Measurements from ENCODE around the gene AXDND1.

- TF ChIP-seq REST (IDR thresholded peaks at IDR 0.05; ENCODE audit: low read depth) (no peak), EGR1 (IDR thresholded peaks at IDR 0.05) (no peak), USF1 (IDR thresholded peaks at IDR 0.05) (no peak)
These were observed 222.8 kb downstream of the AXDND1 start for GRCh38 chr1:179588425-179589024.

Data from Ishikawa (cell line).